ENCODE data around the gene NEU4. TPM values are rescaled to one million over a fixed set of nuclear protein-coding genes. Genes with fewer than 3 reads are reported as not detected.
"Not testable (repeated sequence)": the region's sequence is repeated elsewhere in the genome, so short reads cannot be mapped to it uniquely, and the experiment has no call there.

The NEU4 gene
- total RNA-seq, 1 donor from 2014 or later, result 34.8 TPM

DNA sequence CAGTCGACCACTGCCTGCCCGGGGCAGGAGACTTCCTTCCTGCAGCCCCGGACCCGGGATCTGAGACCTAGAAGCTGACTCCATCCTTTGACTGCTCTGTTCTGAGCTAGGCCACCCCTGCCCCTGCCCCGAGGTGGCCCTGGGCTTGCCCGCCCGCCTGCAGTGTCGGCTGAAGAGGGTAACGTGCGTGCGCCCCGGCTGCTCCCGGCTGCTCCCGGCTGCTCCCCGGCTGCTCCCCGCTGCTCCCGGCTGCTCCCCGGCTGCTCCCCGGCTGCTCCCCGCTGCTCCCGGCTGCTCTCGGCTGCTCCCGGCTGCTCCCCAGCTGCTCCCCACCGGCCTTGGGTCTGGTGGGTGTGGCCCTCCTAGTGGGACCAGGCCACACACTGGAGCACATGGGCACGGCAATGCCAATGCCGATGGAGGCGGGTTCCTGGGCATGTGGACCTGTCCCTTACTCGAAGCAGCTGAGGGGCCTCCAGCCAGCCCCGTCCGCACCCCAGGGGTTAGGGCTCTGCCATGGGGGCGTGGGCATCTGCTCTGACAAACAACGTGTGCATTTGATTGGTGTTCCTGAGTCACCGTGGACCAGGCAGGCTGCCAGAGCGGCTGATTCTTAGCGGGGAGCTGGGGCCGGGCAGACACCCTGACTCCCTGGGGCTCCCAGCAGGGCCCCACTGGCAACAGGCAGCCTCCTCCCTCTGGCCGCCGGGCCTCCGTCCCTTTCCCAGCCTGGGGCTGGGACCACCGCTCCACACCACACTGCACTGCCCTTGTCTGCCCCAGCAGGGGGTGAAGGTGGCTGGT lies 34.4 kb upstream of the NEU4 start:
- peak; percentile 57 for DNase-seq (ENCODE audit: low spot score)

DNA sequence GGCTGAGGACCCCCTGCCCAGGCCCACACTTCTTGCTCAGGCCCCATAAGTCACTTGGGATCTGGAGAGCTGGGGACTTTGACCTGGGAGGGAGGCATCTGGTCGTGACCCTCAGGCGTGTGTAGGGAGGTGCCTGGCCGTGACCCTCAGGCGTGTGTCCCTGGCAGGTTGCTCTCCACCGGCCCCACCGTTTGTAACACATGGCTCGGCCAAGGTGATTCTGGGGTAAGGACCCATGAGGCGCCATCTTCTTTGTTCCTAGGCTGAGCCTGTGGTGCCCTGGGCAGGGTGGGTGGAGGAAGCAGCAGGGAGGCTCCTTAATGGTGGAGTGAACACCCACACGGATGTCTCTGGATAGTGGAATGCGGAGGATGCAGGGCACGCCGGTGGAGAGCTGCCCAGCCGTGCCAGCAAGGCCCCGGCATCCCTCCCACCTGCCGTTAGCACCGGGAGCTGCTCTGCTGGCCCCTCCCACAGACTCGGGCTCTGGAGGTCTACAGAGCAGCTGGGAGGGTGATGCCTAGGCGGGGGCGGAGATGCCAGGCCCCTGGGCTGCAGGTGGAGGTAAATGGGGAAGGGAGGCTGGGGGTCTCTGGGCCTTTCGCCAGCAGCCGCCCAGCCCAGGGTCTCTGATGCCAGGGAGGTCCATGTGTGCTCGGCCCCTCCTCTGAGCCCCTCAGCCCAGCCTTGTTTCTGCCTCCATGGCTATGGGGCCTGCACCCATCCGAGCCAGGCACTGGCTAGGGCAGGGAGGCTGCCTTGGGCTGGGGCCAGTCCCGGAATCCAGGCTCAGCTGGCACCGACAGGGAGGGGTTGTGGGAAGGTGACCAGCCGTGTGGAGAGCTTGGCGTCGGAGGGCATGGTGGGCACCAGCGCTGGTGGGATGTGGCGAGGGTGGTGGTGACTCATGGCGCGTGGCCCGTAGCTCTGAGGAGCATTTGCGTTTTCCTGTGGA lies 33.5 kb upstream of the NEU4 start:
- no peak for DNase-seq (ENCODE audit: low spot score)

- DNase-seq (ENCODE audit: low spot score), result no peak
Observed at GRCh38 chr2:241776336-241777169, 32.4 kb upstream of the NEU4 start, which contains the start of gene GAL3ST2. Gene GAL3ST2, plus strand, starts transcription at chr2:241776822. Its CDS starts 134 bp downstream, at chr2:241776956.

DNA sequence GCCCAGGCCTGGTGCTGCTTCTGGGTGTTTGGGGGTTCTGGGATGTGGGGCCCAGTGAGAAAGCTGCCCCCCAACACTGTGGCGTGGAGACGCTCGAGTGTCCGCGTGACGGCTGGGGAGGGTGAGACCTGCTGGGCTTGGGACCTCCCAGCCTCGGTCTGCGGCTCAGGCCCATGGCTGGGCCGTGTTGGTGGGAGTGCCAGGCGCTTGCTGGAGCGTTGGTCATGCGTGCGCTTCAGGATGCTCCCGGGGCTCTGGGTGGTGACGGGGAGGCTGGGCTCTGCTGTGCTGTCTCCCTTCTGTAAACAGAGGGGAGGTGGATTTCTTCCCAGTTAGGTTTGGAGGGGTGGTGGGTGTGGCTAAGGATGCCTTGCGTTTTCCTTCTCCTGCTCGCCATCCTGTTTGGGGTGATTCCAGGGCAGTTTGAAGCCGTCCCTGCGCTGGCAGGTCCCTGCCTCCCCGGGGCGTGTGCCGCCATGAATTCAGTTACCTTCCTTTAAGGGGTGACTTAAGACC lies 31.8 kb upstream of the NEU4 start:
- DNase-seq (ENCODE audit: low spot score), result no peak

- DNase-seq (ENCODE audit: low spot score), result no peak
Observed at GRCh38 chr2:241777686-241778627, 31.0 kb upstream of the NEU4 start.

- no peak for DNase-seq (ENCODE audit: low spot score)
Observed at GRCh38 chr2:241780939-241781569, 27.9 kb upstream of the NEU4 start.

- DNase-seq (ENCODE audit: low spot score), result not testable (repeated sequence)
Observed at GRCh38 chr2:241782053-241782452, 26.9 kb upstream of the NEU4 start.

- no peak for DNase-seq (ENCODE audit: low spot score)
Observed at GRCh38 chr2:241788135-241788534, 20.9 kb upstream of the NEU4 start.

- DNase-seq (ENCODE audit: low spot score), result no peak
Observed at GRCh38 chr2:241788572-241788971, 20.4 kb upstream of the NEU4 start.

DNA sequence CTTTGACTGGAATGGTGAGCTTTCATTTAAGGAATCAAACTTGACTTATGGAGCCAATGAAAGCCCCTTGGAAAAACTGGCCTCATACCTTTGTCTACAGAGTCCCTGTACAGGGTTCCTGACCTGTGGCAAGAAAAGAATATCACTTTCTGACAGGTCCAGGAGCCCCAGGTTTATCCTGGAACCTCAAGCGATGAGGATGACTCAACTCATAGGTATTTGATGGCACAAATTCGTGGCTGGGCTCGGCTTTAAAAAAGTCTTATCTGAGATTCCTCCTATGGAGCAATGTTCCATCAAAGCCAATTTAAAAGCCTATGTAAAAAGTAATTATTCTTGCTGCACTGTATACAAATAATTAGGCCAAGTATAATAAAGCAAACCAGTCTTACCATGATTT lies 17.6 kb upstream of the NEU4 start:
- DNase-seq (ENCODE audit: low spot score), result peak; percentile 39

DNA sequence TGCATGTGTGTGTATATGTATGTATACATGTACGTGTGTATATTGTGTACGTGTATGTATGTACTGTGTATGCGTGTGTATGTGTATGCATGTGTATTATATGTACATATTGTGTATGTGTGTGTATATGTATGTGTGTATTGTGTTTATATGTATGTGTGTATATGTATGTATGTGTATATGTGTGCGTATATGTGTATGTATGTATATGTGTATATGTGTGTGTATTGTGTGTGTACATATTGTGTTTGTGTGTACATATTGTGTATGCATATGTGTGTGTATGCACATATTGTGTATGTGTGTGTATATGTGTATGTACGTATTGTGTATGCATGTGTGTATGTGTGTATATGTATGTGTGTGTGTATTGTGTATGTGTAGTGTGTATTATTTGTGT lies 15.6 kb upstream of the NEU4 start:
- DNase-seq (ENCODE audit: low spot score), result no peak

DNA sequence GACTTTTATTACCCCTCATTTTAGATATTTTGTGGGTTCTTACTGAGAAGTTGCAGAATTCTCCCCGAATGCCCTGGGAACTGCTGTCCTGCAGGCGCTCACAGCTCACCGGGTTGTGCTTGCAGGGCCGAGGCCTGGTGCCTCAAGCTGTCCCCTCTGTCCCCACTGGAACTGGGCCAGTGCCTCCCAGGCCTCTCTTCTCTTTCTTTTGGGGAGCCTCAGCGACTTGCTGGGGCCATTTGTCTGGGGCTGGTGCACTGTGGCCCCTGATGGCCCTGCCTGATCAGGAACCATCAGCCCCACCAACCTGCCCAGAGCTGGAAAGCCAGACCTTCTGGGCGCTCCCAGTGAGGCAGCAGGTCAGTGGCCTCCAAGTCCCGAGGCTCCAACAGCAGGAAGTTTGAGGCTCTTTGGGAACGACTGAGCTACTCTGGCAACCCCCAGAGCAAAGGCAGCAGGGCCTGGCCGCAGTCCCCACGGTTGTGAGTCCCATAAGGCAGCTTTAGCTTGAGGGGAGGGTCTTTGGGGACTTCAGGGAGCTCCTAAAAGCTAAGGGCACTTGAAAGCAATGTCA lies 14.7 kb upstream of the NEU4 start:
- DNase-seq (ENCODE audit: low spot score), result no peak

GRCh38 chr2:241795021-241795999 lies 13.7 kb upstream of the NEU4 start:
- DNase-seq (ENCODE audit: low spot score), result no peak

GRCh38 chr2:241796209-241796608 lies 12.8 kb upstream of the NEU4 start:
- DNase-seq (ENCODE audit: low spot score), result no peak

DNA sequence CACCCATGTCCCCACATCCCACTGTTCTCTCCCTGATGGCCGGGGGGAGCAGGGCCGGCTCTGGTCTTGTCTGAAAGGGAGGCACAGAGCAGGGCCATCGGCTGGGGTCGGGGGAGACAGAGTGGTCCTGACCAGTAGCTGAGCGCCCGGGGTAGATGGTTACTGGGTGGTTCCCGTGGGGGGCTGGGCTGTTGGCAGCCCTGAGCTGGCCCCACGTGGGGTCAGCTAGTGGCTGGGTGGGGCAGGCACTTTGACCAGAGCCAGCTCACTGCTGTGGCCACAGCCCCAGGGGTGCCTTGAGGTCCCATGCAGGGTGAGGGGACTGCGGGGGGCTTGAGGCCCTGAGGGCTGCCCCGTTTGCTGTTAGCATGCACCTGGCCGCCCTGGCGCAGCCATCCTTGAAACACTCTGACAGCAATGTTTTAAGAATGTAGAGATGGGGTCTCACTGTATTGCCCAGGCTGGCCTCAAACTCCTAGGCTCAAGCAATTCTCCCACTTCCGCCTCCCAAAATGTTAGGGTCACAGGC lies 12.3 kb upstream of the NEU4 start:
- DNase-seq (ENCODE audit: low spot score), result no peak

- DNase-seq (ENCODE audit: low spot score), result no peak
Observed at GRCh38 chr2:241797441-241798080, 11.4 kb upstream of the NEU4 start.

GRCh38 chr2:241798081-241798630 lies 10.8 kb upstream of the NEU4 start:
- no peak for DNase-seq (ENCODE audit: low spot score)
